Thyroid gland (tissue), 4 donors: Measurements from ENCODE around the gene GPC5.

Source experiments
- CTCF ChIP-seq, 6 experiments: fragments of 200-600 bp in 3 of 6; fragments of 450-650 bp in 3 of 6; sonication (generic) in 3 of 6; IDR thresholded peaks; one replicate each; pipeline ENCODE4 v1.5.1; 2016 to 2019; ENCODE audit warnings: antibody characterized with exemption in 6 of 6, mild to moderate bottlenecking in 2 of 6, inconsistent platforms in 1 of 6, moderate library complexity in 1 of 6
- POLR2A ChIP-seq, 2 donors: fragments of 450-650 bp; IDR thresholded peaks; one replicate each; pipeline ENCODE4 v1.6.1; 2017; ENCODE audit warnings: antibody characterized with exemption in 2 of 2, mild to moderate bottlenecking in 2 of 2, moderate library complexity in 1 of 2

GRCh38 chr13:91879360-91879759 lies 480.9 kb downstream of the GPC5 start:
- no peak for TF ChIP-seq POLR2A (IDR thresholded peaks at IDR 0.05)
- TF ChIP-seq CTCF (IDR thresholded peaks at IDR 0.05), result no peak
